ENCODE data around the gene S100A2. TPM values are rescaled to one million over a fixed set of nuclear protein-coding genes. Genes with fewer than 3 reads are reported as not detected.

The S100A2 gene
- total RNA-seq, 6 experiments from 2014 or later, result 7.4 to 12.5 (median 10.4) TPM

- DNase-seq, result no peak
- Mint-ChIP-seq H3K36me3 (ENCODE audit: low read depth) (peaks cover 26% of the 10 kb centered on the region; the same call in 1 of the 2 replicates), H3K27me3 (ENCODE audit: insufficient read depth) (peaks cover 4% of the 10 kb centered on the region), H3K27ac (peak overlapping the region; percentile 95), H3K4me1 (ENCODE audit: low read depth) (peaks cover 97% of the 10 kb centered on the region), H3K9me3 (no peaks in the 10 kb centered on the region), H3K4me3 (no peak overlapping the region)
- TF ChIP-seq CTCF (IDR thresholded peaks at IDR 0.05), result no peak
Observed at GRCh38 chr1:153541641-153542590, 23.7 kb downstream of the S100A2 start.

GRCh38 chr1:153540394-153541361 is 25.0 kb downstream of the S100A2 start, which contains the start of gene S100A5:
S100A5 (minus strand) TSS chr1:153540934; CDS start chr1:153540191, 743 bp downstream.
- Mint-ChIP-seq H3K36me3 (ENCODE audit: low read depth) (peaks cover 26% of the 10 kb centered on the region; the same call in 1 of the 2 replicates), H3K4me1 (ENCODE audit: low read depth) (peaks cover 95% of the 10 kb centered on the region), H3K27ac (peak within 1 kb of the TSS; percentile 75), H3K4me3 (peak within 1 kb of the TSS; percentile 22; the same call in 1 of the 2 replicates), H3K9me3 (no peaks in the 10 kb centered on the region), H3K27me3 (ENCODE audit: insufficient read depth) (peaks cover 4% of the 10 kb centered on the region)
- peak; percentile 35 for DNase-seq
- TF ChIP-seq CTCF (IDR thresholded peaks at IDR 0.05), result no peak

- Mint-ChIP-seq H3K27me3 (ENCODE audit: insufficient read depth) (peaks cover under 1% of the 10 kb centered on the region; the same call in 1 of the 2 replicates), H3K36me3 (ENCODE audit: low read depth) (peaks cover 31% of the 10 kb centered on the region), H3K4me3 (no peak overlapping the region), H3K4me1 (ENCODE audit: low read depth) (peaks cover 88% of the 10 kb centered on the region), H3K9me3 (no peaks in the 10 kb centered on the region), H3K27ac (peak overlapping the region; percentile 75)
- TF ChIP-seq CTCF (IDR thresholded peaks at IDR 0.05), result no peak
- DNase-seq, result no peak
Observed at GRCh38 chr1:153539395-153540093, 26.1 kb downstream of the S100A2 start.

- no peaks in the 10 kb centered on the region for H3K9me3 Mint-ChIP-seq
- no peak overlapping the region for H3K4me3 Mint-ChIP-seq
- peaks cover 10% of the 10 kb centered on the region for H3K27me3 Mint-ChIP-seq (ENCODE audit: insufficient read depth)
- peaks cover 28% of the 10 kb centered on the region for H3K36me3 Mint-ChIP-seq (ENCODE audit: low read depth)
- peak; percentile 17 for TF ChIP-seq CTCF (IDR thresholded peaks at IDR 0.05)
- peak; percentile 62 for DNase-seq
- peaks cover 88% of the 10 kb centered on the region for H3K4me1 Mint-ChIP-seq (ENCODE audit: low read depth)
- peak overlapping the region; percentile 79 for H3K27ac Mint-ChIP-seq
Observed at GRCh38 chr1:153538315-153538821, 27.3 kb downstream of the S100A2 start.

Measured in HFFc6 (cell line).